Stimulated activated CD8-positive, alpha-beta memory T cell treated with anti-CD3 and anti-CD28 coated beads, Interleukin-4, amount 100 ng/mL, for 24 hours (primary cell): ENCODE results near the gene RASSF8.

Source experiments
- DNase-seq: peaks from one replicate; pipeline ENCODE4 v3.0.0-alpha.2; 2020; ENCODE audit warnings: low read depth

RASSF8 gene

GRCh38 chr12:26108915-26109314, 150.4 kb downstream of the RASSF8 start:
- no peak for DNase-seq

GRCh38 chr12:26109343-26109881, 150.9 kb downstream of the RASSF8 start:
- no peak for DNase-seq

GRCh38 chr12:26112232-26112631, 153.8 kb downstream of the RASSF8 start:
- DNase-seq, result no peak

- no peak for DNase-seq
These were observed 154.2 kb downstream of the RASSF8 start for GRCh38 chr12:26112703-26113147.

- no peak for DNase-seq
These were observed 154.7 kb downstream of the RASSF8 start for GRCh38 chr12:26113181-26113654.

GRCh38 chr12:26113853-26114719, 155.6 kb downstream of the RASSF8 start:
- peak; percentile 64 for DNase-seq

GRCh38 chr12:26114720-26115401, 156.4 kb downstream of the RASSF8 start:
- no peak for DNase-seq

- DNase-seq, result no peak
These were observed 158.6 kb downstream of the RASSF8 start for GRCh38 chr12:26116829-26117715.

- DNase-seq, result no peak
These were observed 159.8 kb downstream of the RASSF8 start for GRCh38 chr12:26118308-26118707.

- no peak for DNase-seq
These were observed 161.0 kb downstream of the RASSF8 start for GRCh38 chr12:26119391-26119989.

GRCh38 chr12:26120561-26121274, 162.2 kb downstream of the RASSF8 start:
- DNase-seq, result no peak

GRCh38 chr12:26121323-26122060, 163.0 kb downstream of the RASSF8 start:
- DNase-seq, result no peak

GRCh38 chr12:26122061-26122680, 163.7 kb downstream of the RASSF8 start:
- no peak for DNase-seq

- DNase-seq, result no peak
These were observed 164.4 kb downstream of the RASSF8 start for GRCh38 chr12:26122681-26123481.

GRCh38 chr12:26123482-26123980, 165.0 kb downstream of the RASSF8 start:
- DNase-seq, result no peak

GRCh38 chr12:26124446-26125399, 166.2 kb downstream of the RASSF8 start, which contains the start of gene BHLHE41:
Gene BHLHE41, minus strand, starts transcription at chr12:26125037. Its CDS starts 258 bp downstream, at chr12:26124779.
- DNase-seq, result no peak
